OCI-LY7 (cell line): ENCODE measurements around the gene RSRC2. TPM values are rescaled to one million over a fixed set of nuclear protein-coding genes. Genes with fewer than 3 reads are reported as not detected.
"Not testable (repeated sequence)": the region's sequence is repeated elsewhere in the genome, so short reads cannot be mapped to it uniquely, and the experiment has no call there.

ENCODE experiments used
- Bru-seq: library from RNA; stranded (reverse); fragments of 400-500 nt; gene quantifications from one replicate; lab custom pipeline; 2021; lab: Mats Ljungman, UMichigan
- BruChase-seq, 2 experiments: library from RNA; stranded (reverse); fragments of 400-500 nt; gene quantifications; one replicate each; lab custom pipeline; 2021; lab: Mats Ljungman, UMichigan
- BruUV-seq: library from RNA; stranded (reverse); fragments of 400-500 nt; replicated peaks from 2 replicates; lab custom pipeline; 2021; lab: Mats Ljungman, UMichigan
- CTCF ChIA-PET: fragments of 300-600 bp; sonication (Branson Sonifier 250); formaldehyde crosslinking; loops from one replicate; lab custom pipeline; 2022; ENCODE audit warnings: antibody characterized with exemption; ENCODE audit not compliant: unreplicated experiment; lab: Charles Lee
- POLR2A ChIA-PET: fragments of 300-600 bp; sonication (Branson Sonifier 250); formaldehyde crosslinking; loops from one replicate; lab custom pipeline; 2022; ENCODE audit warnings: antibody characterized with exemption; lab: Charles Lee
- DNase-seq: peaks from one replicate; pipeline ENCODE4 v3.0.0-alpha.2; 2015; ENCODE audit warnings: low spot score
- H2AFZ ChIP-seq: fragments of 200-600 bp; sonication (generic), shearing (Covaris generic); 2 replicates; pipeline ENCODE4 v1.6.1; 2014; ENCODE audit warnings: mild to moderate bottlenecking, antibody characterized with exemption, low read length, moderate library complexity
- H3K27ac ChIP-seq: fragments of 200-600 bp; sonication (generic); 2 replicates; pipeline ENCODE4 v1.5.1; 2014; ENCODE audit warnings: mixed run types, low read depth, mild to moderate bottlenecking, moderate library complexity, low read length, inconsistent platforms; ENCODE audit not compliant: poor library complexity, severe bottlenecking
- H3K36me3 ChIP-seq: fragments of 200-600 bp; sonication (generic); 2 replicates; pipeline ENCODE4 v1.6.1; 2014; ENCODE audit warnings: mild to moderate bottlenecking, antibody characterized with exemption, low read length, moderate library complexity, mixed read lengths; ENCODE audit not compliant: insufficient read depth
- H3K4me1 ChIP-seq: fragments of 200-600 bp; sonication (generic); 2 replicates; pipeline ENCODE4 v1.5.1; 2014; ENCODE audit warnings: mild to moderate bottlenecking, low read length; ENCODE audit not compliant: insufficient read depth, poor library complexity, severe bottlenecking
- H3K4me2 ChIP-seq: fragments of 200-600 bp; sonication (generic); 2 replicates; pipeline ENCODE4 v1.6.1; 2014; ENCODE audit warnings: mild to moderate bottlenecking, low read length
- H3K4me3 ChIP-seq: fragments of 200-600 bp; sonication (generic); 2 replicates; pipeline ENCODE4 v1.5.1; 2014; ENCODE audit warnings: mild to moderate bottlenecking, low read depth, low read length; ENCODE audit not compliant: poor library complexity, severe bottlenecking
- H3K79me2 ChIP-seq: fragments of 200-600 bp; sonication (generic); 2 replicates; pipeline ENCODE4 v1.6.1; 2016; ENCODE audit warnings: low read depth, mild to moderate bottlenecking, low read length, moderate library complexity, mixed read lengths; ENCODE audit not compliant: insufficient read depth
- H3K9me2 ChIP-seq: fragments of 200-600 bp; sonication (generic); 2 replicates; pipeline ENCODE4 v1.6.1; 2016; ENCODE audit warnings: mild to moderate bottlenecking, low read length, mixed read lengths; ENCODE audit not compliant: insufficient read depth
- H3K9me3 ChIP-seq: fragments of 200-600 bp; sonication (generic); 2 replicates; pipeline ENCODE4 v1.6.1; 2014; ENCODE audit warnings: mild to moderate bottlenecking, mixed run types, low read length, mixed read lengths
- H4K20me1 ChIP-seq: fragments of 200-600 bp; sonication (generic); 2 replicates; pipeline ENCODE4 v1.6.1; 2014; ENCODE audit warnings: mild to moderate bottlenecking, antibody characterized with exemption, low read length, moderate library complexity, mixed read lengths; ENCODE audit not compliant: insufficient read depth
- CTCF ChIP-seq: fragments of 200-600 bp; sonication (generic); conservative IDR thresholded peaks from 2 replicates; pipeline ENCODE4 v1.5.1; 2014; ENCODE audit warnings: mild to moderate bottlenecking, antibody characterized with exemption, low read length, moderate library complexity, mixed read lengths
- EZH2phosphoT487 ChIP-seq: fragments of 200-600 bp; sonication (generic); IDR thresholded peaks from 2 replicates; pipeline ENCODE4 v1.6.1; 2018; ENCODE audit warnings: low read depth, borderline replicate concordance, mild to moderate bottlenecking, mixed run types, antibody characterized with exemption, low read length, moderate library complexity, mixed read lengths
- intact Hi-C: fragments of 100-400 bp; cut with micrococcal nuclease; formaldehyde crosslinking; loops from one replicate; pipeline ENCODE4 v1.10.0; 2022; ENCODE audit not compliant: unreplicated experiment
- long read RNA-seq: library from polyadenylated mRNA; stranded (forward); transcript quantifications from one replicate; pipeline ENCODE4 v2.0.0, GENCODE V29; 2022
- total RNA-seq, 2 experiments: library from RNA; depleted of rRNA in 1 of 2; stranded (reverse); fragments of >200 nt in 1 of 2; shearing (Covaris generic) in 1 of 2; gene quantifications; 2 replicates each; pipeline ENCODE4 v1.2.3, GENCODE V29; 2014 to 2022

Gene RSRC2, protein sequence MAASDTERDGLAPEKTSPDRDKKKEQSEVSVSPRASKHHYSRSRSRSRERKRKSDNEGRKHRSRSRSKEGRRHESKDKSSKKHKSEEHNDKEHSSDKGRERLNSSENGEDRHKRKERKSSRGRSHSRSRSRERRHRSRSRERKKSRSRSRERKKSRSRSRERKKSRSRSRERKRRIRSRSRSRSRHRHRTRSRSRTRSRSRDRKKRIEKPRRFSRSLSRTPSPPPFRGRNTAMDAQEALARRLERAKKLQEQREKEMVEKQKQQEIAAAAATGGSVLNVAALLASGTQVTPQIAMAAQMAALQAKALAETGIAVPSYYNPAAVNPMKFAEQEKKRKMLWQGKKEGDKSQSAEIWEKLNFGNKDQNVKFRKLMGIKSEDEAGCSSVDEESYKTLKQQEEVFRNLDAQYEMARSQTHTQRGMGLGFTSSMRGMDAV
- 91.7 and 125 TPM in 2 replicates for total RNA-seq (2014; rRNA removed; shearing (Covaris generic))
- 131 and 132 TPM in 2 replicates for total RNA-seq (2022)
- Bru-seq, nascent RNA: percentile 98 among the genes with signal in this experiment
- BruChase-seq, experiment 1, labeled RNA remaining after a 6-hour chase: percentile 90 among the genes with signal in this experiment
- BruChase-seq, experiment 2, labeled RNA remaining after a 2-hour chase: percentile 94 among the genes with signal in this experiment
- long read RNA-seq, transcript RSRC2-201 (10 exons, 3,520 nt): major isoform, 103 of 299 reads
- long read RNA-seq, partial matches to known transcripts: 4 of 299 reads
- long read RNA-seq, other reads (novel, unspliced or antisense): 188 of 299 reads

- no TSS peak for BruUV-seq
- Histone ChIP-seq H4K20me1 (peaks cover 38% of the 10 kb centered on the region), H3K4me2 (peak within 1 kb of the TSS; percentile 88), H3K36me3 (peaks cover 79% of the 10 kb centered on the region), H3K4me3 (peak within 1 kb of the TSS; percentile 99), H3K9me3 (no peaks in the 10 kb centered on the region), H3K27ac (peak within 1 kb of the TSS; percentile 92), H3K79me2 (peaks cover 93% of the 10 kb centered on the region), H3K4me1 (peaks cover 53% of the 10 kb centered on the region), H2AFZ (peak within 1 kb of the TSS; percentile 27; the same call in 1 of the 2 replicates), H3K9me2 (no peaks in the 10 kb centered on the region)
- ChIA-PET POLR2A (interaction anchor here (0.6 to 2.7 kb wide), 11 partner anchors 9 to 910 kb away, joined by 3 to 37 read pairs (median 4); partner anchors contain the start of gene ZCCHC8), CTCF (interaction anchor here (0.5 kb wide), 1 partner anchor 21 kb away, joined by 3 read pairs; no protein-coding TSS in a partner anchor)
- TF ChIP-seq CTCF (no peak), EZH2phosphoT487 (no peak)
- intact Hi-C loops: loop anchor here (1.0 to 10.0 kb wide), 4 partner anchors 27 to 838 kb away; partner anchors contain the start of genes DENR, SBNO1 and ZCCHC8
- peak; percentile 100 for DNase-seq
Observed at GRCh38 chr12:122526683-122527477, at the start of gene RSRC2, which contains the start of gene KNTC1. RSRC2 (minus strand) TSS chr12:122526936; CDS start chr12:122526853, 83 bp downstream. KNTC1 (plus strand) TSS chr12:122527249; CDS start chr12:122530064, 2,815 bp downstream.

GRCh38 chr12:122571821-122572220 is 45.1 kb upstream of the RSRC2 start:
- Histone ChIP-seq H3K9me3 (no peaks in the 10 kb centered on the region), H4K20me1 (no peaks in the 10 kb centered on the region), H3K27ac (no peak overlapping the region), H3K79me2 (no peaks in the 10 kb centered on the region), H3K9me2 (no peaks in the 10 kb centered on the region), H3K4me1 (no peaks in the 10 kb centered on the region), H3K36me3 (peaks cover 98% of the 10 kb centered on the region), H3K4me3 (no peak overlapping the region), H2AFZ (no peak overlapping the region), H3K4me2 (no peak overlapping the region)
- TF ChIP-seq CTCF: no peak
- no peak for TF ChIP-seq EZH2phosphoT487
- ChIA-PET POLR2A (no interaction called here), CTCF (no interaction called here)
- intact Hi-C loops: no loop called here
- BruUV-seq: no TSS peak
- no peak for DNase-seq

- H3K9me2 ChIP-seq, H2AFZ ChIP-seq, H3K4me3 ChIP-seq, H3K27ac ChIP-seq, BruUV-seq, H3K79me2 ChIP-seq, intact Hi-C loops, H3K4me1 ChIP-seq, H3K9me3 ChIP-seq, H3K4me2 ChIP-seq, CTCF ChIA-PET, H4K20me1 ChIP-seq, DNase-seq: not testable (repeated sequence)
- peaks cover 93% of the 10 kb centered on the region for H3K36me3 ChIP-seq
- POLR2A ChIA-PET: interaction anchor here (1.0 to 3.4 kb wide), 2 partner anchors 9 to 32 kb away, joined by 3 to 13 read pairs; no protein-coding TSS in a partner anchor
Observed at GRCh38 chr12:122570006-122570405, 43.3 kb upstream of the RSRC2 start.
